ENCODE measurements around the gene SARNP.
A peak's percentile ranks its signal among the peaks of the same experiment; 100 is the strongest.

SARNP gene

DNA sequence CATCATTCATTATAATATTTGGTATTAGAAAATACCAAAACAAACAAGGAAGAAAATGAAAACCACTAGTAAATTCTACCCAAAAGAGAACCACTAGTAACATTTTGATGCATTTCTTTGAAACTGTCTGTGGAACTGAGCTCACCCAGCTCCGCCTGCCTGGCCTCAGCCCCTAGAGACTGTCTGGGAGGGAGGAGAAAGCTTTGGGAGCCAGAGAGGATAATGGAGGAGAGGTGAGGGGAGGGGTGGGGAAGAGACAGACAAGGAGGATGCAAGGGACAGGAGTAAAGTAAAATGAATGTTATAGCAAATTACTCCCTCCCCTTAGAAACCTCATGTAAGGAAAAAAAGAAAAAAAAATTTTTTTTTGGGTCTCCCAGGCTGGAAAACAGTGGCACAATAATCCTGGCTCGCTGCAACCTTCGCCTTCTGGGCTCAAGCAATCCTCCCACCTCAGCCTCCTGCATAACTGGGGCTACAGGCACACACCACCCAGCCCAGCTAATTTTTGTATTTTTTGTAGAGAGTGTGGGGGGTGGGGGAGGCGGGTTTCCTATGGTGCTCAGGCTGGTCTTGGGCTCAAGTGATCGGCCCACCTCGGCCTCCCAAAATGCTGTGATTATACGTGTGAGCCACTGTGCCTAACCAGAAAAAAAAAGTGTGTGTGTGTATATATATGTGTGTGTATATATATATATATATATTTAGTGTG, 28.4 kb upstream of the SARNP start:
- no peak for DNase-seq (ENCODE audit: low read depth)
- no peak overlapping the region for H3K4me3 ChIP-seq (ENCODE audit: low read depth, low read length)
- TF ChIP-seq, protein P1, sequence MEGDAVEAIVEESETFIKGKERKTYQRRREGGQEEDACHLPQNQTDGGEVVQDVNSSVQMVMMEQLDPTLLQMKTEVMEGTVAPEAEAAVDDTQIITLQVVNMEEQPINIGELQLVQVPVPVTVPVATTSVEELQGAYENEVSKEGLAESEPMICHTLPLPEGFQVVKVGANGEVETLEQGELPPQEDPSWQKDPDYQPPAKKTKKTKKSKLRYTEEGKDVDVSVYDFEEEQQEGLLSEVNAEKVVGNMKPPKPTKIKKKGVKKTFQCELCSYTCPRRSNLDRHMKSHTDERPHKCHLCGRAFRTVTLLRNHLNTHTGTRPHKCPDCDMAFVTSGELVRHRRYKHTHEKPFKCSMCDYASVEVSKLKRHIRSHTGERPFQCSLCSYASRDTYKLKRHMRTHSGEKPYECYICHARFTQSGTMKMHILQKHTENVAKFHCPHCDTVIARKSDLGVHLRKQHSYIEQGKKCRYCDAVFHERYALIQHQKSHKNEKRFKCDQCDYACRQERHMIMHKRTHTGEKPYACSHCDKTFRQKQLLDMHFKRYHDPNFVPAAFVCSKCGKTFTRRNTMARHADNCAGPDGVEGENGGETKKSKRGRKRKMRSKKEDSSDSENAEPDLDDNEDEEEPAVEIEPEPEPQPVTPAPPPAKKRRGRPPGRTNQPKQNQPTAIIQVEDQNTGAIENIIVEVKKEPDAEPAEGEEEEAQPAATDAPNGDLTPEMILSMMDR (IDR thresholded peaks at IDR 0.05; ENCODE audit: low read depth, low read length, missing control alignments): no peak
- in situ Hi-C loops (cut with HindIII; ENCODE audit: low sequenced_read_pairs): no loop called here

DNA sequence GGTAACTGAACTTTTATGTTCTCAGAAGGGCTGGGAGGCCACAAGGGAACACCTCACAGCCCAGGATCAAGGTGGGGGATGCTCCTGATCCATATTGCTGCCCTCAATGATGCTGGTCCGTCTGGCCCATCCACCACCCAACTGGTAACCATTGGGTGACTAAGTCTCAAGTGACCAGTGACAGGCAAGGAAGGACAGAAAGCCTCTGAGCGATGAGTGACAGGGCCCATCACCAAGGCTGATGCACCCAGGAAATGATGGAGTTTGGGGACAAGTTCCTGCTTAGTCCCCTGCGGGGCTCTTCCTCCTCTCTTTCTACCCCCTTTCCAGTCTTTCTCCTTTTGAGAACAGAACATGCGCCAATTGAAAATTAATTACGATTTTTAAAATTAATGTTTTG, 27.8 kb upstream of the SARNP start:
- TF ChIP-seq, protein P1 (IDR thresholded peaks at IDR 0.05; ENCODE audit: low read depth, low read length, missing control alignments): no peak
- in situ Hi-C loops (cut with HindIII; ENCODE audit: low sequenced_read_pairs): no loop called here
- DNase-seq (ENCODE audit: low read depth): no peak
- no peak overlapping the region for H3K4me3 ChIP-seq (ENCODE audit: low read depth, low read length)

DNA sequence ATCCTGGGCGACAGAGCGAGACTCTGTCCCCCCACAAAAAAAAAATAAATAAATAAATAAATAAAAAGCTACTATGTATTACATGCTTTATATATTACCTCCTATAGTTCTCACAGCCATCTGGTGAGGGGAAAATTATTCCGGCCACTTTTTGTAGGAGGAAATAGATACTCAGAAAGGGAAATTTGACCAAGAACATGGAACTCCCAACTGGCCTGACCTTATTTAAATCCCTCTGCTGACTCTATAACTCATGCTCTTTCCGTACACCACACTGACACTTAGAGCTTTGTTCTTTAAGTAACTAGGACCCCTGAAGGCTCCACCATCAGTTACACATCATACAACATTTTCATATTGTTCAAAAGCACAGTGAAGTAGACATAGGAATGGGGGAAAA, 27.4 kb upstream of the SARNP start:
- in situ Hi-C loops (cut with HindIII; ENCODE audit: low sequenced_read_pairs): no loop called here

DNA sequence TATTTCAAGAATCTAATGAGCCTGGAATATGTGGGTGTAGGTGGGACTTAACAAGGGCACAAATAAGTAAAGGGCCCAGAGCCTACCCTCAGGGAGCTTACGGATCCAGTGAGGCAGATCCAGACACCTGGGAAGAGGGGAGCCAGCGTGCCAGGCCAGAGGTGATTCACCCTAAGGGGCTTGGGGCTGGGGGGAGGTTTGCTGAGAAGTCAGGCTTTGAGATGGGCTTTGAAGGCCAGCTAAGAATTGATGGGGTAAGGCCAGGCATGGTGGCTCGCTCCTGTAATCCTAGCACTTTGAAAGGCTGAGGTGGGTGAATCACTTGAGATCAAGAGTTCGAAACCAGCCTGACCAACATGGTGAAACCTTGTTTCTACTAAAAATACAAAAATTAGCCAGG, 25.9 kb upstream of the SARNP start:
- TF ChIP-seq, protein P1 (IDR thresholded peaks at IDR 0.05; ENCODE audit: low read depth, low read length, missing control alignments): no peak
- no peak overlapping the region for H3K4me3 ChIP-seq (ENCODE audit: low read depth, low read length)
- no peak for DNase-seq (ENCODE audit: low read depth)
- in situ Hi-C loops (cut with HindIII; ENCODE audit: low sequenced_read_pairs): no loop called here

More for the DNA sequence above, 27.4 kb upstream of the SARNP start:
- H3K4me3 ChIP-seq (ENCODE audit: low read depth, low read length): no peak overlapping the region
- DNase-seq (ENCODE audit: low read depth): no peak
- TF ChIP-seq, protein P1 (IDR thresholded peaks at IDR 0.05; ENCODE audit: low read depth, low read length, missing control alignments): no peak

DNA sequence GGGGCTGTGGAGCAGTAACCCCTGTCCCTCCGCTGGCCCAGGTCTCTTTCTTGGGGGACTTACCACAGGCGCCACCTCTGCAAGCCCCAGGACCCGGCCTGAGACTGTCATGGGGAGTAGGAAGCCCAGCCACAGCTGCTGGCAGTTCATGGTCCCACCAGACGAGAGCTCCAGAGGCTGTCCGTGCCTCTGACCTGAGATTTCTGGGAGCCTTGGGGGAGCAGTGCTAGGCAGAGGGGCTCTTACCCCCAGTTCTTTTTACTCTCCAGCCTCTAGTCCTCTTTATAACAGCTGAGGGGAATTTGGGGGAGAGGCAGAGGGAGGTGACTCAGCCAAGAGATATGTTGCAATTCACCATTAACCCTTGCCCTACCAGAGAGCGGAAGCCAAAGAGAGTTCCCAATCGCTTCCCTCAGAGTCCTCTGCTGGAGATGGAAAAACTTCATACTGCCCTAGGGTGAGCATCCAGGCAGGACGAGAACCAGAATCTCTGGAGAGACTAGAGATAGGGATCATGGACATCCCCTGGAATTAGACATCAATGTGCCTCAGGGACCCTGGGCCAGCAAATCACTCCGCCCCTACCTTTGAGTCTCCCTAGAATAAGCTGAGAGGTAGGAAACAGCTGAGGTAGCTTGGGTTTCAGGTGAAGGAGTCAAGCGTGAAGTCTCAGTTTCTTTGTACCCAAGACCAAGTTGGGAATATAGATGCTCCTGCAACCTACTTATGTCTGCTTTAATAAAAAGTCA, 25.3 kb upstream of the SARNP start, which contains the start of gene MMP19:
Gene MMP19 (minus strand): TSS at position 256 of the 749 bp plus-strand sequence. CDS start 106 bp downstream, at position 150.
- TF ChIP-seq, protein P1 (IDR thresholded peaks at IDR 0.05; ENCODE audit: low read depth, low read length, missing control alignments): no peak
- H3K4me3 ChIP-seq (ENCODE audit: low read depth, low read length): peak within 1 kb of the TSS; percentile 47
- in situ Hi-C loops (cut with HindIII; ENCODE audit: low sequenced_read_pairs): no loop called here
- peak; percentile 41 for DNase-seq (ENCODE audit: low read depth)

DNA sequence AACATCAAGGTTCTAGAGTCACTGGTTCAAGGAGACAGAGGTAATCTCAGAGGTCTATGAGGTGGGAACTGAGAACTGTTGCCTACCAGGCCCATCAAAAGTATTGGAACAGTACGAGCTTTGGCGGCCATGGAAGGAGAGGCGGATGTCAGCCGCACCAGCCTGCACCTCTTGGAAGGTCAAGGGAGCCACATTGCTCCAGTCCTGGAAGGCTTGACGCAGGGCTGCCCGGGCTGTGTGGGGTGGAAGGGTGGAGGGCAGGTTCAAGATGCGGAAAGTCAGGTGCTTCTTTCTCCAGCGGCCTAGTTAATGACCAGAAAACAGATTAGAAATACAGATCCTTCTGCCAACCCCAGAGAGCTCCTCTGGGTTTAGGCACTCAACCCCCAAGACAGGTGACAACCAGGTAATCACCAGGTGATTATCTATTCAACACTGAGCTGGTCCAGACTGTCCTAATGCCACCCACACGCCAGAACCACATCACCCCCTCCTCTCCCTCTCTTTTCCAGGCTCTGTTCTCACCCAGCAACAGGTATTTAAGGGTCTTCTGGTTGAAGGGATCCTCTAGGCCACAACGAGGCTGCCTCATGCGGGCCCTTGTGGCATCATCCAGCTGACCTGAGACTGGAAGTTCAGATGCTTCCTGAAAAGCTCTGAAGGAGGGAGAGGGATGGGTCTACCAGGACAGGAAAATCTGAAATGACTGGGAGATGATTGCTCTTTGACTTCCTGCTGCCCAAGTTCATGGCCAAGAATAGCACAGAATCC, 23.2 kb upstream of the SARNP start:
- TF ChIP-seq, protein P1 (IDR thresholded peaks at IDR 0.05; ENCODE audit: low read depth, low read length, missing control alignments): no peak
- in situ Hi-C loops (cut with HindIII; ENCODE audit: low sequenced_read_pairs): no loop called here
- H3K4me3 ChIP-seq (ENCODE audit: low read depth, low read length): no peak overlapping the region
- no peak for DNase-seq (ENCODE audit: low read depth)
